ENCODE data around the gene FBXL13. TPM values are rescaled to one million over a fixed set of nuclear protein-coding genes. Genes with fewer than 3 reads are reported as not detected.

Gene FBXL13
- total and polyA plus RNA-seq, 8 donors = 0.80 to 25.3 (median 6.0) TPM; not detected in 1

GRCh38 chr7:102938679-102939078, 135.9 kb downstream of the FBXL13 start:
- Histone ChIP-seq H3K4me3 (no peak overlapping the region), H3K9me3 (no peaks in the 10 kb centered on the region), H3K4me1 (peaks cover 10 to 69% (median 43%) of the 10 kb centered on the region in 4 donors), H3K27me3 (no peaks in the 10 kb centered on the region), H3K27ac (peak overlapping the region; percentile 52 to 87 (median 74)), H3K36me3 (no peaks in the 10 kb centered on the region)
- DNase-seq = no peak
- TF ChIP-seq EP300 (IDR thresholded peaks at IDR 0.05) = no peak
- TF ChIP-seq POLR2AphosphoS5 (IDR thresholded peaks at IDR 0.05) = no peak
- no peak for TF ChIP-seq POLR2A (IDR thresholded peaks at IDR 0.05)
- 8 to 41% (median 21%) methylated on average over 1 of the region's 1 CpG for WGBS, 5 donors
- intact Hi-C loops (cut with DNase I; ENCODE audit: low total_unique reads) = no loop called here

DNA sequence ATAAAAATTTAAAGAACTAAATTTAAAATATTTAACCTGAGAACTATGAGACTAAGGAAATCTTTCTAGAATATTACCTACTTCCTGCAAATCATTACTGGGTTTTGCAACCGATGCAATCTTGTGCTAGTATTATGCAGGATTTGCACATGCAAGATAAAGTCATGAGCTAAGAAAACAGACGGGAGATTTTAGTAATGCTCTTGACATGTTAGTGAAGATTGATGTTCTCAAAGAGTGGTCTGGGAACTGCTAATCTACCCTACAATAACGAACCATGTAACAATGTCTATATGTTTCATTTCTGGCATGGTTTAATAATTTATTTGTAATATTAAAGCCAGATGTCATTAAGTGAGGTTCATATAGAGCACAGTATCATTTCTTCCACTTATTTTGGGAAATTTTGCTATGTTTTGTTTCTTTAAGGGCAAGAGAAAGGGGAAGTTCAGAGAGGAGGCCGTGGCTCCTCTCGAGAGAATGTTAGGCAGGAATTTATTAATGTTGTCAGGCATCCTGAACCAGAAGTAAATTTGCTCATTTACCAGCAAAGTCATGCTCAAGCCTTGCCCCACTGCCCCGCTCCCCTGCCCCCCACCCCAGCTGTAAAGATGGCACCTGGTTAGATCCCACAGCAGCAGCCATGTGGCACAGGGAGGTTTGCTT, 139.0 kb downstream of the FBXL13 start:
- TF ChIP-seq POLR2AphosphoS5 (IDR thresholded peaks at IDR 0.05) = no peak
- TF ChIP-seq CTCF (IDR thresholded peaks at IDR 0.05) = no peak
- no peak for TF ChIP-seq EP300 (IDR thresholded peaks at IDR 0.05)
- no peak for TF ChIP-seq POLR2A (IDR thresholded peaks at IDR 0.05)
- Histone ChIP-seq H3K4me3 (peak overlapping the region in 1 of 4 donors; percentile 25), H3K9me3 (no peaks in the 10 kb centered on the region), H3K27me3 (no peaks in the 10 kb centered on the region), H3K36me3 (no peaks in the 10 kb centered on the region), H3K27ac (peak overlapping the region; percentile 69 to 89 (median 81)), H3K4me1 (peaks cover 16 to 76% (median 49%) of the 10 kb centered on the region in 4 donors)
- 16 to 40% (median 30%) methylated on average over 6 of the region's 6 CpGs for WGBS, 5 donors
- intact Hi-C loops (cut with DNase I; ENCODE audit: low total_unique reads) = no loop called here
- peak in 1 of 2 donors; percentile 49 for DNase-seq

DNA sequence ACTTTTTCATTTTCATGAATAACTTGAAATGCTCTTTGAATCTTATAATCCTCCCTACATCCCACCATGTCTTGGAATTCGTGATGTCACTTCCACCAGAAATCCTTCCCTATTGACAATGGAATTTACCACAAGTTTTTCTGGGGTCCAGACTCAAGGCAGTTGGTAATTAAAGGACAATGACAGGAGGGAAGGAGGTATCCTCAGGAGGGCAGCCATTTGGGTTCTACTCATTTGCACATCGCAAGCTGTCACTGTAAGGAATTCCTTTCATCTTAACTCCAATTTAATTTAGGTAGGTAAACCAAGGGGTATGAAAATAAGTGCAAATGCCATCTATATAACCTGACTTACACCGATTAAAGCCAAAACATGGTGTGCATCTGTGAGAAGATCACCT, 139.9 kb downstream of the FBXL13 start:
- peak overlapping the region; percentile 69 to 87 (median 81) for H3K27ac ChIP-seq

DNA sequence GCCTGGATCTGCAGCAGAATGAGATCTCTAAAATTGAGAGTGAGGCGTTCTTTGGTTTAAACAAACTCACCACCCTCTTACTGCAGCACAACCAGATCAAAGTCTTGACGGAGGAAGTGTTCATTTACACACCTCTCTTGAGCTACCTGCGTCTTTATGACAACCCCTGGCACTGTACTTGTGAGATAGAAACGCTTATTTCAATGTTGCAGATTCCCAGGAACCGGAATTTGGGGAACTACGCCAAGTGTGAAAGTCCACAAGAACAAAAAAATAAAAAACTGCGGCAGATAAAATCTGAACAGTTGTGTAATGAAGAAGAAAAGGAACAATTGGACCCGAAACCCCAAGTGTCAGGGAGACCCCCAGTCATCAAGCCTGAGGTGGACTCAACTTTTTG, 140.4 kb downstream of the FBXL13 start:
- intact Hi-C loops (cut with DNase I; ENCODE audit: low total_unique reads) = no loop called here
- H3K27ac ChIP-seq = peak overlapping the region; percentile 69 to 87 (median 81)
- WGBS, 5 donors = 34 to 48% (median 44%) methylated on average over 8 of the region's 8 CpGs
- no peak for TF ChIP-seq POLR2AphosphoS5 (IDR thresholded peaks at IDR 0.05)
- TF ChIP-seq CTCF (IDR thresholded peaks at IDR 0.05) = no peak
- no peak for TF ChIP-seq EP300 (IDR thresholded peaks at IDR 0.05)
- TF ChIP-seq POLR2A (IDR thresholded peaks at IDR 0.05) = no peak
- peaks cover 16 to 69% (median 48%) of the 10 kb centered on the region in 4 donors for H3K4me1 ChIP-seq
- H3K27me3 ChIP-seq = no peaks in the 10 kb centered on the region
- peak overlapping the region in 2 of 4 donors; percentile 14 to 25 for H3K4me3 ChIP-seq
- H3K9me3 ChIP-seq = no peaks in the 10 kb centered on the region
- H3K36me3 ChIP-seq = no peaks in the 10 kb centered on the region
- DNase-seq = peak in 1 of 2 donors; percentile 32

More for the DNA sequence above, 139.9 kb downstream of the FBXL13 start:
- Histone ChIP-seq H3K4me1 (peaks cover 16 to 73% (median 49%) of the 10 kb centered on the region in 4 donors), H3K4me3 (peak overlapping the region in 2 of 4 donors; percentile 14 to 25), H3K9me3 (no peaks in the 10 kb centered on the region), H3K27me3 (no peaks in the 10 kb centered on the region), H3K36me3 (no peaks in the 10 kb centered on the region)
- WGBS, 5 donors = 43 to 74% (median 58%) methylated on average over 3 of the region's 3 CpGs
- intact Hi-C loops (cut with DNase I; ENCODE audit: low total_unique reads) = no loop called here
- TF ChIP-seq CTCF (IDR thresholded peaks at IDR 0.05) = no peak
- no peak for TF ChIP-seq POLR2AphosphoS5 (IDR thresholded peaks at IDR 0.05)
- TF ChIP-seq POLR2A (IDR thresholded peaks at IDR 0.05) = no peak
- TF ChIP-seq EP300 (IDR thresholded peaks at IDR 0.05) = no peak
- DNase-seq = no peak

DNA sequence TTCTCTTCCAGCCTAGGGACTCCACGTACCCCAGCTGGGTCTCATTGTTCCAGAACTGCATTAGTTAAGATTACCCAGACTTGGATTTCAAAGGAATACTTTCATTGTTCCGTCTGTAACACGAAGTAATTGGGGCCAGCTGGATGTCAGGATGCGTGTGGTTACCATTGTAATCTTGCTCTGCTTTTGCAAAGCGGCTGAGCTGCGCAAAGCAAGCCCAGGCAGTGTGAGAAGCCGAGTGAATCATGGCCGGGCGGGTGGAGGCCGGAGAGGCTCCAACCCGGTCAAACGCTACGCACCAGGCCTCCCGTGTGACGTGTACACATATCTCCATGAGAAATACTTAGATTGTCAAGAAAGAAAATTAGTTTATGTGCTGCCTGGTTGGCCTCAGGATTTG, 140.8 kb downstream of the FBXL13 start:
- TF ChIP-seq POLR2AphosphoS5 (IDR thresholded peaks at IDR 0.05) (peak in 2 of 3 donors; percentile 45 to 60), POLR2A (IDR thresholded peaks at IDR 0.05) (no peak)
- intact Hi-C loops (cut with DNase I; ENCODE audit: low total_unique reads) = no loop called here
- H3K27me3 ChIP-seq = no peaks in the 10 kb centered on the region
- peak; percentile 78 to 91 for DNase-seq
- peak overlapping the region in 2 of 4 donors; percentile 14 to 25 for H3K4me3 ChIP-seq
- H3K9me3 ChIP-seq = no peaks in the 10 kb centered on the region
- H3K27ac ChIP-seq = peak overlapping the region; percentile 69 to 87 (median 81)
- H3K4me1 ChIP-seq = peaks cover 16 to 64% (median 43%) of the 10 kb centered on the region in 4 donors
- 21 to 49% (median 37%) methylated on average over 15 of the region's 15 CpGs for WGBS, 5 donors
- no peaks in the 10 kb centered on the region for H3K36me3 ChIP-seq
